ENCODE data around the gene LTBP1.

LTBP1 gene

GRCh38 chr2:32931945-32932709, 14.6 kb upstream of the LTBP1 start:
- DNase-seq = no peak

DNA sequence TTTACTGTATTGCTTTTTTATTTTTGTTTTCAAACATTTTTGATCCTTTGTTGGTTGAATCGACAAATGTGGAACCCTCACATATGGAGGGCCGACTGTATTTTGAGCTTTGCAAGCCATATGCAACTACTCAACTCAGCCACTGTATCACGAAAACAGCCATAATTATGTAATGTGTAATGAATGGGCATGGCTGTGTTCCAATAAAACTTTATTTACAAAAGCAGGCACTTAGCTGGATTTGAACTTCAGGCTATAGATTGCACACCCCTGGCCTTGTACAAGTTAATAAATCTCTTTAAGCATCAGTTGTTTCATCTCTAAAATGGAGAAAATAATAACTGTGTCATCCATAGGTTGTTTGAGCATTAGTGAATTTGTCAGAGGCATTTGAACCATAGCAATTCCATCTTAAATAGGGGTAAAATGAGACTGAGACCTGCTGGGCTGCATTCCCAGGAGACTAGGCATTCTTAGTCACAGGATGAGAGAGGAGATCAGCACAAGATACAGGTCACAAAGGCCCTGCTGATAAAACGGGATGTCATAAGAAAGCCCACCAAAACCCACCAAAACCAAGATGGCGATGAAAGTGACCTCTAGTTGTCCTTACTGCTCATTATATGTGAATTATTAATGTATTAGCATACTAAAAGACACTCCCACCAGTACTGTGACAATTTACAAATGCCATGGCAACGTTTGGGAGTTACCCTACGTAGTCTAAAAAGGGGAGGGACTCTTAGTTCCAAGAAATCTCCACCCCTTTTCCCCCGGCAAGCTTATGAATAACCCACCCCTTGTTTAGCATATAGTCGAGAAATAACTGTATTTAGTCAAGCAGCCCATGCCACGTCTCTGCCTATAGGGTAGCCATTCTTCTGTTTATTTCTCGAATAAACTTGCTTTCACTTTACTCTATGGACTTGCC, 13.7 kb upstream of the LTBP1 start:
- DNase-seq = no peak

DNA sequence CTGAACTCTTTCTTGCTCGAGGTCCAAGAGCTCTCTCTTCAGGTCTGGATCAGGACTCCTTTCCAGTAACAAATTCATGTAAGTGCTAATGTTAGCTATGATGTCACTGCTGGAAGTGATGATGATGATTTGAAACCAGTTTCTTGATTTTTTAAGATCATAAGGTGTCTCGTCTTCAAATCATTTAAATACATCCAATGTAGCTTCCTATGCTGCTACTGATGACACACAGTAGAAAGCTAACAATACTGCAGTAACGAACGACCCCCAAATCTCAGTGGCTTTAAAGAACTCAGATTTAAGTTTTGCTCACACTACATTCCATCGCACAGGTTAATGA, 13.0 kb upstream of the LTBP1 start:
- DNase-seq = no peak

DNA sequence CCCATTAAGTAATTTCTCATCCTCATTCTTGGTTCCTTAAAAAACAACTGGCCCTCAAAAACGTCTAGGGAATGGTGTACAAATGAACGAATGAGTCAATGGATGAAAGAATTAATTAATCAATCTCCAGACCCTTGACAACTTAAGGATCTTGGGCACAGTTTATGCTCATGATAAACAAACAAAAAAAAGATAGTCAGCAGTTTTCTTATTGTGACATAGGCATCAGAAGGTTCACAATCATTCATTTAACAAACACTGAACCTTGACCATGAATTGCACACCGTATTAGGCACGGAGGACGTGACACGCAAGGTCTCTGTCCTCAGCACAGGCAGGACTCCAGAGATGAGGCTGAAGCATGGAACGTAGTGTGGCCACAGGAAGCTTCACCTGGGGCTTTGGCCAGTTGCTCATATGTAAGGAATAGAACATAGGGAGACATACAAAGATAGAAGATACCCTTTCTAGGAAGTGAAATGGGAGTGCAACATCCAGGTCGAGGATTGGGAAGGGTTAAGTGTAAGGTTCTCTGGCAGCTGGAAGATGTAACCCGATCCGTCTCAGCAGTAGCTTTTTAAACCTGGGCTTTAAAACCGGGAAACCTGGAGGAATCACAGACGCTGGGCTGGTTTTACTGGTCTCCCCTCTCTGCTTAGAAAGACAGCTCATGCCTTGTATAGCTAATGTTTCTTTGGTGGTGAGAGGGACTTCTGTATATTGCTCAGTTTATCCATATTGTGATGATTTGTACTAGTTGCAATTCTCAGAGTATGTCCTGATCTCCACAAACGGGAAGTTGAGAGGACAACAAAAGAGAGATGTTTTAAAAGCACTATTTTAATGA, 8.9 kb upstream of the LTBP1 start:
- no peak for DNase-seq

- no peak for DNase-seq
Observed at GRCh38 chr2:32938934-32939333, 7.8 kb upstream of the LTBP1 start.

DNA sequence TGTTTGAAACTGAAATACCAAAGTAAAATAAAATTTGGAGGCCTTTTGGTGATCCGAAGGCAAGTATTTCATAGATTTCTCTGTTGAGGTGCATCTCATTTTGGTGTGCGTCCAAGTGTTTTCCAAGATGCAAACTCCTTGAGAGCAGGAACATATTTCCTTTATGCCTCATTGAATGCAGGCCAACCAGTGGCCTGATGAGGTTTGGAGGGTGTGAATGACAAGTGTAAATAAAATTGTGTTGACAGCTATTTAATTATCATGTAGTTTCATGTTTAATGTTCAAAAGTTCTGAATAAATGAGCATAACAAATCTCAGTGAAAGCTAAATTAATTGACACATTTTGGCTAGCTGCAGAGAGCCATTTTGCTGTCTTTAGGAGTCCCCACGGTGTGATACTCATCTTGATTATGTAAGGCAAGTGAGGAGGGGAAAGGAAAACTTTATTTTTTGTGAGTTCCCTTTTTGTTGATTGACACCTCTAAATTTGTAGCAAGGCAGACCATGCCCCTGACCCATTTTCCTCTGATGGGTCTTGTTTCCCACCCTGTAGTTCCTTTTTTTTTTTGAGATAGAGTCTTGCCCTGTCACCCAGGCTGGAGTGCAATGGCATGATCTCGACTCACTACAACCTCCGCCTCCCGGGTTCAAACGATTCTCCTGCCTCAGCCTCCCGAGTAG, 6.3 kb upstream of the LTBP1 start:
- DNase-seq = no peak

DNA sequence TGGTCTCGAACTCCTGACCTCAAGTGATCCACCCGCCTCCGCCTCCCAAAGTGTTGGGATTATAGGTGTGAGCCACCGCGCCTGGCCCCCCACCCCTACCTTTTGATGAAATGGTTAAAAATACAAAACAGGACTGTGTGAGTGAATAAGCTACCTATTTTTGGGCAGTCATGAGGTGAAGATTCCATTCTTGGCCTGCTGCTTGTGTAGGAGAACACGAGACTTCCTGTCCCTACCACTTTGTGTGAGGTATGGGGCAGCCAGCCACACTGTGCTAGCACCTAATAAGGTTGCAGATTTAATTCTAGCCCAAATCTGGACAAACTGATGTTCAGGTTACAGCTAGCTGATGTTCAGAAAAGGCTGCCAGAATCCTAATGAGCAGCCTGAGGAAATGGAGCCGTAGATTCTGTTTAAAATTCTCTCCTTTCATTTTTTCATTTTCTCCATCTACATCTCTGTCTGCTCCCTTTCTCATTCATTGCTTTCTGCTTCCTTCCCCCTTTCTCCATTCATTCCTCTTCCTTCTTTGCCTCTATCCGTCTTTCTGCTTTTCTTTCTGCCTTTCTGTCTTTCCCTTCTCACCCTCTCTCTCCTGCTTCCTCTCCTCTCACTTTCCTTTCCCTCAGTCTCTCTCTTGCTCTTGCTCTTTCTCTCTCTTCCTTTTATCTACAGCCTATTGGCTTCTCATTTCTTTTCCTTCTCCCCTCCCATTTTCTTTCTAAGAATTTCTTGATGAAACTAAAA, 4.6 kb upstream of the LTBP1 start:
- DNase-seq = no peak

DNA sequence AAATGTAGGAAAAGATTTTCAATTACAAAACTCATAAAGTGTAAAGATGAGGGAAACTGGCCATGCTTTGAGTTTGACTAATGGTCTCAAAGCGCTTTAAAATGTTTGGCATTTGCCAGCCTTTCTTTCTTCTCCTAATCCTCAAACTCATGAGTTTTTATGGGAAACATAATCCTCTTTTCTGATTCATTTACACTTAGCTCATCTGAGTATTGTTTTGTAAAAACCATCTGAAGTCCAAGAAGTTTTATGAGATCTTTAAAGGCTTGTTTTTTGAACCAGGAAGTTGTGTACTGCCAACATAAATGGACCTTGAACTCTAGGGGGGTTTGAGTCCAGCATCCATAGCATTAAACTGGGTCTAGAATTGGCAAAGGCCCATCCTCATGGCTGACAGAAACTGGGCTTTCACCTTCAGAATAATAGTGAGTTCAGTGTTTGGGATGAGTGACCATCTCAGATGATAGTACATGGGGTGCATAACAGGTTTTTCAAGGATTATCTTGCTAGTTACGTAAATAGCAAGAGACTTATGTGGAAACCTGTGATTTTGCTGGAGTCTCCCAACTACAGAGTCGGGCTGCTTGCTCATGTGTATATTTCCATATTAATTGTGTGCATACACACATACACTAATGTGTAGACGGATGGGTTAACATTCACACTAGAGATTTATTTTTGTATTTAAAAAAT, 3.8 kb upstream of the LTBP1 start:
- no peak for DNase-seq

DNA sequence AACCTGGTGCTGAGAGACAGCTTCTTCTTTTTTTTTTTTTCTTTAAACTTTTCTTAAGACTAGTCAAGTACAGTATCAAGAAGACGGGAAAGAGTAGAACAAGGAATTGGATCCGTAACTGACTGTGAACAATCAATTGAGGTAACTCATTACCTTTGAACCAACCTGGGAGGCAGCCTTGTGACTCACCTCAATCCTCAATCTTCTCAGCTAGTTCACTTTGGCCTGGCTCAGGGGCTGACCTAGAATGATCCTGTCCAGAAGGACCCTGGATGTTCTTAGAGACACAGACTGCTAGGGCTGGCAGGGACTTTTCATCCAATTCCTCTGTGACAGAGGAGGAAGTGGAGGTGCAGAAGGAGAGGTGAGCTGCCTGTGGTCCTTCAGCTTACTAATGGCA, 1.5 kb upstream of the LTBP1 start:
- no peak for DNase-seq

- no peak for DNase-seq
Observed at GRCh38 chr2:32947076-32947483, 327 bp downstream of the LTBP1 start.

GRCh38 chr2:32947484-32948143, 861 bp downstream of the LTBP1 start:
- DNase-seq = no peak

DNA sequence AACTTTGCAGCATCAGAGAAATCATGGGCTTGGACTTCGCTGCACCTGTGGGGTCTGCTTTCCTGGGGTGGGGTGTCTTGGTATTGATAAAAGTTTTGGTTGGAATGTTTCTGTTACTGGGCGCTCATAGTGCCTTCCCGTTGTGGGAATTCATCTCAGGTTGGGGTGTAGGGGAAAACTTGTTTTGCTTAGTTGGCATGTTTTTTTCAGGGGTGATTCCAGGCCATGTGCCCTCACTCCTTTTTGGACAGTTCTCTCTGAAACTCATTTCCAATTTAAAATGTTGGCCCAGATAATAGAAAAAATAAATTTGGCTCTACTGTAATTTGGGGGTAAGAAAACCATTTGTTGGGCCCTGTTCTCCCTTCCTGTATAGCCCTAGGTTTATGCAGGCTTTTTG, 1.5 kb downstream of the LTBP1 start:
- no peak for DNase-seq

GRCh38 chr2:32949260-32949659, 2.5 kb downstream of the LTBP1 start:
- DNase-seq = no peak

GRCh38 chr2:32951672-32952071, 4.9 kb downstream of the LTBP1 start:
- no peak for DNase-seq

DNA sequence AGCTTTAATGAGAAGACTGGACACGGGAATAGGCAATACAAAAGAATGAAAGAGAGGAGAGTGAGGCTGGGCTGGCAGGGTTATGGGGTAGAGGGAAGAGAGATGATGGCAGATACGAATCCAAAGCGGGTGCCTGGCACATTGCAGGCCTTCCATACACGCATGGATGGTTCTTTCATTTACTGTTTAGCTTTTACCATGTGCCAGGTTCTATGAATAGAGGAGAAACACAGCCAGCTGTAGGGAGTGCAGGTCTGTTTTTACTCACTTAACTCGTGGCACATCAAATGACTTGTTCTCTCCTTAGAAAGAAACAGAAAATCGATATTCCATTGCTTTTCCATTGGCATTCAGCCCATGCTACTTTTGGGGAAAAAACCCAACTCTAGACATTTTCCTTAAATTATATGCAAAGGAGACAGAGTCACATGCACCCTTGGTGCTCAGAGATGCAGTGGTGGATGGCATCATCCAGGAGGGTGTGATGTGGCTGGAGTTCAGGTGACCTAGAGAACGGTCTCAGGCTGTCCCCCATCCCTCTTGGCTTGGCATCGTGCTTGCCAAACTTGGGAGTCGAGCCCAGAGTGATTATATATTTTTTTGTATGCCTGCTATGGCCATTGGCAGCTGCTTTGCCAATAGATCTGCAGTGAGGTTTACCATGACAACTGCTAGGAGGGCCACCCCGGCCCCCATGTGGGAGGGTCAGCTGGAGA, 6.2 kb downstream of the LTBP1 start:
- DNase-seq = no peak

- no peak for DNase-seq
Observed at GRCh38 chr2:32954206-32954605, 7.5 kb downstream of the LTBP1 start.

DNA sequence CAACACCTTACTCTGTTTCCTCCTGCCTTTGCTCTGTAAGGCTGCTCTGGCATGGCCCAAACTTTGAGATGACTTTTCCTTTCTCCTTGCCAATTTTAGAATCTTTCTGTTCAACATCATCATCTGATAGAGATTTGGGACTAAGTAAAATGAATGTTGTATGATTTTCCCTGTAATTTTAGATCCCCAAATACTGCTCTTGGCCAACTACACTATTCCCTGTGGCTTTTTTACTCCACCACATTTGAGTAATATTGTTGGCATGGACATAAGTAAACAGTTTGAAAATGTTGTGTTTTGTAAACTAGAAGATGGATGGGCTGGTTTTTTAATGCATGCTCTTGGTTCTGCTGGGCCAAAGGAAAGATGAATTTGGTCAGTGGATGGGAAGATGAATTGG, 12.1 kb downstream of the LTBP1 start:
- no peak for DNase-seq

DNA sequence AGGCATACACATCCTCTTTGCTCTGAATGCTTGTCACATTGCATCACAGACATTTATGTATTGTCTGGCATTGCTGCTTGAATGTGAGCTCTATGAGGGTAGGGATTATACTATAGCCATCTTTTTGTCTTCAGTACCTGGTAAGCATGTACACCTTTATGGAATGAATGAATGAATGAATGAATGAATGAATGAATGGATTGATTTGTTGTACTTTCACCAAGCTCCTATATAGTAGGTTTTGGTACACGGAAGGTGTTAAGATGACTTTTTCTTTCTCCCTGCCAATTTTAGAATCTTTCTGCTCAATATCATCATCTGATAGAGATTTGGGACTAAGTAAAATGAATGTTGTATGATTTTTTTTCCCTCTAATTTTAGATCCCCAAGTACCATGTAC, 13.5 kb downstream of the LTBP1 start:
- DNase-seq = no peak

DNA sequence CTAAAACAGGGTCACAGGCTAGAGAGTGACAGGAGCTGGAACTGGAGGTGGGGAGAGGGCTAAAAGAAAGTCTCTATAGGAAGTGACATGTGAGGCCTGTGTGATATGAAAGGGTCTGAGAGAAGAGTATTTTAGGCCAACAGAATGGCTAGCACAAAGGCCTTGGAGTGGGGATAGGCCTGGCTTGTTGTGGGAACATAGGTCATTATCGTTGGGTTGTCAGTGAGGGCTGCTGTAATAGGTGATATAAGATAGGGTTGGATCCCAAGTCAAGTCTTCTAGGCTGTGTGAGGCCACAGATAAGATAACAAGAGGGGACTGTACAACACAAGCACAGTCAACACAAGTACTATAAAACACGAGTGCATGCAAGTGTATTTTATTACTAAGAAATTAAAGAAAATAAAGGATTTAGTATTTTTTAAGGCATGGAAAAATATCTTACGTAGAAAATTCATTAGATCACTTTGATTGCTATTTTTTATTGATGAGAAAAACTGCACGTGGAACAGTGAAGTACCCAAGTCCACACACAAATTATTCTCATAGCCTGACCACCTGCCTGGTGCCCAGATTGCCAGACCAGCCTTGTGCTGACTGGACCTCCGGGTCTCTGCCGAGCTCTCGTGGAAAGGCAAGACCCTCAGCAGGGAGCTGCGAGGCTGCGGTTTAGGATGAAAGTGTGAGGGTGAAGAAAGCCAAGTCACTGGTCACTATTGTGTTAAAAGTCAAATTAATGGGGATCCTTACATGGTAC, 14.1 kb downstream of the LTBP1 start:
- DNase-seq = no peak
